ENCODE data around the gene ZNF883.

- TF ChIP-seq CTCF (IDR thresholded peaks at IDR 0.05; ENCODE audit: insufficient read depth, low read length, poor library complexity, severe bottlenecking) (no peak), EZH2phosphoT487 (conservative IDR thresholded peaks at IDR 0.05; ENCODE audit: low read length) (no peak)
Observed at GRCh38 chr9:113042884-113043657, 31.1 kb upstream of the ZNF883 start.
